HEK293 (cell line): Measurements from ENCODE around the gene BEND3.
A peak's percentile ranks its signal among the peaks of the same experiment; 100 is the strongest.

ENCODE experiments used
- AEBP2 ChIP-seq: fragments of 450-650 bp; formaldehyde crosslinking; IDR thresholded peaks from 2 replicates; pipeline ENCODE4 v1.5.1; 2016; ENCODE audit warnings: missing biosample characterization, missing genetic modification characterization, borderline replicate concordance
- BCL11A ChIP-seq: fragments of 450-650 bp; formaldehyde crosslinking; IDR thresholded peaks from 2 replicates; pipeline ENCODE4 v1.5.1; 2016; ENCODE audit warnings: low read depth, missing biosample characterization, missing genetic modification characterization
- BCL11B ChIP-seq: fragments of 450-650 bp; formaldehyde crosslinking; IDR thresholded peaks from 2 replicates; pipeline ENCODE4 v1.5.1; 2016; ENCODE audit warnings: low read depth, missing biosample characterization, missing genetic modification characterization
- GLIS1 ChIP-seq: fragments of 450-650 bp; formaldehyde crosslinking; IDR thresholded peaks from 2 replicates; pipeline ENCODE4 v1.5.1; 2016; ENCODE audit warnings: missing biosample characterization, missing genetic modification characterization
- KLF16 ChIP-seq: fragments of 450-650 bp; formaldehyde crosslinking; IDR thresholded peaks from 2 replicates; pipeline ENCODE4 v1.5.1; 2017; ENCODE audit warnings: missing biosample characterization, missing genetic modification characterization
- PRDM6 ChIP-seq: fragments of 450-650 bp; formaldehyde crosslinking; IDR thresholded peaks from 2 replicates; pipeline ENCODE4 v1.5.1; 2017; ENCODE audit warnings: missing biosample characterization, missing genetic modification characterization
- SCRT2 ChIP-seq: fragments of 450-650 bp; formaldehyde crosslinking; IDR thresholded peaks from 2 replicates; pipeline ENCODE4 v1.5.1; 2016; ENCODE audit warnings: missing biosample characterization, missing genetic modification characterization
- SETDB1 ChIP-seq: IDR thresholded peaks from one replicate; pipeline ENCODE4 v1.6.1; 2017; ENCODE audit warnings: mild to moderate bottlenecking, low read length, moderate library complexity, mixed read lengths; ENCODE audit not compliant: insufficient read length
- TRIM28 ChIP-seq: IDR thresholded peaks from 2 replicates; pipeline ENCODE4 v1.6.1; 2011; ENCODE audit warnings: low read length, control low read depth, borderline replicate concordance
- ZFP3 ChIP-seq: fragments of 450-650 bp; formaldehyde crosslinking; IDR thresholded peaks from 2 replicates; pipeline ENCODE4 v1.5.1; 2016; ENCODE audit warnings: low read depth, missing biosample characterization, missing genetic modification characterization
- ZNF10 ChIP-seq: fragments of 450-650 bp; formaldehyde crosslinking; IDR thresholded peaks from 2 replicates; pipeline ENCODE4 v1.5.1; 2017; ENCODE audit warnings: missing biosample characterization, missing genetic modification characterization
- ZNF133 ChIP-seq: fragments of 450-650 bp; formaldehyde crosslinking; IDR thresholded peaks from 2 replicates; pipeline ENCODE4 v1.5.1; 2016; ENCODE audit warnings: missing biosample characterization, missing genetic modification characterization
- ZNF146 ChIP-seq: fragments of 450-650 bp; formaldehyde crosslinking; IDR thresholded peaks from 2 replicates; pipeline ENCODE4 v1.5.1; 2016; ENCODE audit warnings: missing biosample characterization, missing genetic modification characterization
- ZNF155 ChIP-seq: fragments of 450-650 bp; formaldehyde crosslinking; IDR thresholded peaks from 2 replicates; pipeline ENCODE4 v1.5.1; 2016; ENCODE audit warnings: missing biosample characterization, missing genetic modification characterization
- ZNF157 ChIP-seq: fragments of 450-650 bp; formaldehyde crosslinking; IDR thresholded peaks from 2 replicates; pipeline ENCODE4 v1.5.1; 2016; ENCODE audit warnings: missing biosample characterization, missing genetic modification characterization
- ZNF214 ChIP-seq: fragments of 450-650 bp; formaldehyde crosslinking; IDR thresholded peaks from 2 replicates; pipeline ENCODE4 v1.5.1; 2017; ENCODE audit warnings: missing biosample characterization, mild to moderate bottlenecking, missing genetic modification characterization, borderline replicate concordance
- ZNF26 ChIP-seq: fragments of 450-650 bp; formaldehyde crosslinking; IDR thresholded peaks from 2 replicates; pipeline ENCODE4 v1.5.1; 2016; ENCODE audit warnings: missing biosample characterization, missing genetic modification characterization
- ZNF423 ChIP-seq: fragments of 450-650 bp; formaldehyde crosslinking; IDR thresholded peaks from 2 replicates; pipeline ENCODE4 v1.5.1; 2016; ENCODE audit warnings: missing biosample characterization, missing genetic modification characterization
- ZNF501 ChIP-seq: fragments of 450-650 bp; formaldehyde crosslinking; IDR thresholded peaks from 2 replicates; pipeline ENCODE4 v1.5.1; 2016; ENCODE audit warnings: missing biosample characterization, missing genetic modification characterization
- ZNF510 ChIP-seq: fragments of 450-650 bp; formaldehyde crosslinking; IDR thresholded peaks from 2 replicates; pipeline ENCODE4 v1.5.1; 2018; ENCODE audit warnings: mild to moderate bottlenecking, missing genetic modification characterization, missing biosample characterization; ENCODE audit not compliant: insufficient replicate concordance
- ZNF518A ChIP-seq: fragments of 450-650 bp; formaldehyde crosslinking; conservative IDR thresholded peaks from 2 replicates; pipeline ENCODE4 v1.5.1; 2016; ENCODE audit warnings: low read depth, missing biosample characterization, missing genetic modification characterization
- ZNF549 ChIP-seq: fragments of 450-650 bp; IDR thresholded peaks from 2 replicates; pipeline ENCODE4 v1.5.1; 2018; ENCODE audit warnings: missing biosample characterization, missing genetic modification characterization, mild to moderate bottlenecking, inconsistent platforms, moderate library complexity
- ZNF600 ChIP-seq: fragments of 450-650 bp; formaldehyde crosslinking; IDR thresholded peaks from 2 replicates; pipeline ENCODE4 v1.5.1; 2016; ENCODE audit warnings: missing biosample characterization, missing genetic modification characterization
- ZNF623 ChIP-seq: fragments of 450-650 bp; formaldehyde crosslinking; IDR thresholded peaks from 2 replicates; pipeline ENCODE4 v1.5.1; 2016; ENCODE audit warnings: missing biosample characterization, missing genetic modification characterization
- ZNF785 ChIP-seq: fragments of 450-650 bp; formaldehyde crosslinking; IDR thresholded peaks from 2 replicates; pipeline ENCODE4 v1.5.1; 2016; ENCODE audit warnings: missing biosample characterization, missing genetic modification characterization
- ZNF843 ChIP-seq: fragments of 450-650 bp; formaldehyde crosslinking; IDR thresholded peaks from 2 replicates; pipeline ENCODE4 v1.5.1; 2016; ENCODE audit warnings: missing biosample characterization, missing genetic modification characterization
- ZSCAN23 ChIP-seq: fragments of 450-650 bp; formaldehyde crosslinking; IDR thresholded peaks from 2 replicates; pipeline ENCODE4 v1.5.1; 2016; ENCODE audit warnings: missing biosample characterization, missing genetic modification characterization
- TF ChIP-seq, protein P1 (sequence below): fragments of 450-650 bp; formaldehyde crosslinking; IDR thresholded peaks from 2 replicates; pipeline ENCODE4 v1.5.1; 2017; ENCODE audit warnings: missing biosample characterization, missing genetic modification characterization
- TF ChIP-seq, protein P2 (sequence below): IDR thresholded peaks from 2 replicates; pipeline ENCODE4 v1.6.1; 2011; ENCODE audit warnings: mild to moderate bottlenecking, low read depth, low read length, borderline replicate concordance

BEND3 gene

GRCh38 chr6:107152638-107153430, 37.5 kb upstream of the BEND3 start (continued):
- no peak for TF ChIP-seq ZNF26 (tag by site-specific recombination)
- TF ChIP-seq, protein P1, sequence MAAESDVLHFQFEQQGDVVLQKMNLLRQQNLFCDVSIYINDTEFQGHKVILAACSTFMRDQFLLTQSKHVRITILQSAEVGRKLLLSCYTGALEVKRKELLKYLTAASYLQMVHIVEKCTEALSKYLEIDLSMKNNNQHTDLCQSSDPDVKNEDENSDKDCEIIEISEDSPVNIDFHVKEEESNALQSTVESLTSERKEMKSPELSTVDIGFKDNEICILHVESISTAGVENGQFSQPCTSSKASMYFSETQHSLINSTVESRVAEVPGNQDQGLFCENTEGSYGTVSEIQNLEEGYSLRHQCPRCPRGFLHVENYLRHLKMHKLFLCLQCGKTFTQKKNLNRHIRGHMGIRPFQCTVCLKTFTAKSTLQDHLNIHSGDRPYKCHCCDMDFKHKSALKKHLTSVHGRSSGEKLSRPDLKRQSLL (tag by site-specific recombination) = no peak
- no peak for TF ChIP-seq ZNF214 (tag by site-specific recombination)
- TF ChIP-seq ZNF518A (tag by site-specific recombination) = no peak
- TF ChIP-seq ZNF501 (tag by site-specific recombination) = no peak
- TF ChIP-seq KLF16 (tag by site-specific recombination) = no peak
- TF ChIP-seq ZNF133 (tag by site-specific recombination) = no peak
- TF ChIP-seq ZFP3 (tag by site-specific recombination) = no peak
- TF ChIP-seq ZNF155 (tag by site-specific recombination) = no peak
- TF ChIP-seq PRDM6 (tag by site-specific recombination) = peak; percentile 97
- TF ChIP-seq BCL11A (tag by site-specific recombination) = no peak
- no peak for TF ChIP-seq BCL11B
- TF ChIP-seq ZSCAN23 (tag by site-specific recombination) = no peak
- no peak for TF ChIP-seq AEBP2 (tag by site-specific recombination)
- no peak for TF ChIP-seq ZNF10
- TF ChIP-seq ZNF549 (tag by site-specific recombination) = no peak
- peak; percentile 14; the same call in 1 of the 2 replicates for TF ChIP-seq GLIS1 (tag by site-specific recombination)
- no peak for TF ChIP-seq ZNF146
- TF ChIP-seq ZNF510 (tag by site-specific recombination) = no peak
- no peak for TF ChIP-seq ZNF623 (tag by site-specific recombination)
- no peak for TF ChIP-seq SETDB1
- TF ChIP-seq ZNF423 = no peak
- peak; percentile 71 for TF ChIP-seq ZNF843 (tag by site-specific recombination)
- peak; percentile 85 for TF ChIP-seq TRIM28
- no peak for TF ChIP-seq ZNF785
- no peak for TF ChIP-seq SCRT2
- TF ChIP-seq ZNF157 = no peak
- TF ChIP-seq ZNF600 (tag by site-specific recombination) = no peak
- TF ChIP-seq, protein P2, sequence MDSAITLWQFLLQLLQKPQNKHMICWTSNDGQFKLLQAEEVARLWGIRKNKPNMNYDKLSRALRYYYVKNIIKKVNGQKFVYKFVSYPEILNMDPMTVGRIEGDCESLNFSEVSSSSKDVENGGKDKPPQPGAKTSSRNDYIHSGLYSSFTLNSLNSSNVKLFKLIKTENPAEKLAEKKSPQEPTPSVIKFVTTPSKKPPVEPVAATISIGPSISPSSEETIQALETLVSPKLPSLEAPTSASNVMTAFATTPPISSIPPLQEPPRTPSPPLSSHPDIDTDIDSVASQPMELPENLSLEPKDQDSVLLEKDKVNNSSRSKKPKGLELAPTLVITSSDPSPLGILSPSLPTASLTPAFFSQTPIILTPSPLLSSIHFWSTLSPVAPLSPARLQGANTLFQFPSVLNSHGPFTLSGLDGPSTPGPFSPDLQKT = no peak
